Subcutaneous abdominal adipose tissue (tissue), 5 donors: ENCODE results near the gene USP32.
"Not testable (repeated sequence)": the region's sequence is repeated elsewhere in the genome, so short reads cannot be mapped to it uniquely, and the experiment has no call there.

Source experiments
- H3K27ac ChIP-seq: one replicate; pipeline ENCODE4 v1.7.0; 2013; ENCODE audit warnings: low read depth, mild to moderate bottlenecking, inconsistent platforms, low read length, moderate library complexity
- H3K27me3 ChIP-seq, 5 donors: one replicate each; pipeline ENCODE4 v1.7.0; 2013; ENCODE audit warnings: low read length in 5 of 5, inconsistent platforms in 1 of 5; ENCODE audit not compliant: control insufficient read depth in 5 of 5, insufficient read depth in 4 of 5
- H3K36me3 ChIP-seq, 5 donors: one replicate each; pipeline ENCODE4 v1.7.0; 2013; ENCODE audit warnings: low read length in 5 of 5; ENCODE audit not compliant: control insufficient read depth in 5 of 5, insufficient read depth in 5 of 5
- H3K4me1 ChIP-seq, 5 donors: one replicate each; pipeline ENCODE4 v1.7.0; 2013; ENCODE audit warnings: low read length in 5 of 5, mild to moderate bottlenecking in 3 of 5, moderate library complexity in 1 of 5; ENCODE audit not compliant: control insufficient read depth in 5 of 5, insufficient read depth in 5 of 5
- H3K4me3 ChIP-seq, 5 donors: one replicate each; pipeline ENCODE4 v1.7.0; 2013; ENCODE audit warnings: low read length in 5 of 5, low read depth in 1 of 5
- H3K9ac ChIP-seq, 5 donors: one replicate each; pipeline ENCODE4 v1.7.0; 2013; ENCODE audit warnings: low read length in 5 of 5, mild to moderate bottlenecking in 4 of 5, moderate library complexity in 3 of 5
- H3K9me3 ChIP-seq, 5 donors: one replicate each; pipeline ENCODE4 v1.7.0; 2013; ENCODE audit warnings: low read length in 5 of 5; ENCODE audit not compliant: control insufficient read depth in 5 of 5
- donor health status: healthy.
- donor health status: healthy.
- donor health status: healthy.
- donor health status: healthy.
- donor health status: healthy.

Gene USP32

GRCh38 chr17:60356940-60357339 lies 35.0 kb downstream of the USP32 start:
- H3K27me3 ChIP-seq = no peaks in the 10 kb centered on the region
- no peak overlapping the region for H3K9ac ChIP-seq
- H3K4me1 ChIP-seq = peaks cover 0 to 23% (median 9%) of the 10 kb centered on the region in 5 donors
- H3K4me3 ChIP-seq = no peak overlapping the region
- no peaks in the 10 kb centered on the region for H3K36me3 ChIP-seq
- no peaks in the 10 kb centered on the region for H3K9me3 ChIP-seq
- H3K27ac ChIP-seq = no peak overlapping the region

DNA sequence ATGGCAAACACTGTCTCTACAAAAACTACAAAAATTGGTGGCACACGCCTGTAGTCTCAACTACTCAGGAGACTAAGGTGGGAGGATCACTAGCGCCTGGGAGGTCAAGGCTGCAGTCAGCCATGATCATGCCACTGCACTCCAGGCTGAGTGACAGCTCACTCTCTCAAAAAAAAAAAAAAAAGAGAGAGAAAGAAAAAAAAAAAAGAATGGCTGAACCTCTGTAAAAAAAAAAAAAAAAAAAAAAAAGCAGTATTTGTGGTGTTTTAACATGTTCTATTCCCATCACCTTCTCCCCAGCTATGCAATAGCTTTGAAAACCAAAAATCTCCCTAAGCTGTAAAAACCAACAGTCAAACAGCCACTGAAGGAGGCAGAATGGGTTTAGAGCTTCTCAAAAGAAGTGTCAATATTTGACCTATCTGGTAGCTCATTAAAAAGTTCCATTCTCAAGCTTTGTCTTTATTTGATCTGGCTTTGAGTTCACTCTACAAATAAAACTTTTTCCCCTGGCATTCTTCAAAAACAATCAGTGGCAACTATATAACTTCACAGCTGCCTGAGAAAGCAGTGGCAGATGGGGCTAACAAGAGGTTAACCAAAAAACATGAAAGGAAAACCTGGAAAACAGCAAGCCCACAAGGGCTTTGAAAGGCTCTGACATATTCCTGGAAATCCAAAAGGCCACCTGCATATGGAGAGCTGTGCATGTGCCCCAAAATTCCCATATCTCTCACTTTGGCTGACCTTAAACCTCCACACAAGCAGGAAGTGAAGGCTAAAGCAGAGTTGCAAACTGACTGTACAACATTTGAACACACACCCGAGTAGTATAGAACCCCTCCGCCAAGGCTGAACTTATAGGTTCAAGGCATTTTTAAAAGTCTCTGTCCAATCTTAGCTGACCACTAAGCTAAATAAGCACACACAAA lies 36.0 kb downstream of the USP32 start:
- Histone ChIP-seq H3K4me3 (no peak overlapping the region), H3K27me3 (no peaks in the 10 kb centered on the region), H3K9me3 (no peaks in the 10 kb centered on the region), H3K36me3 (no peaks in the 10 kb centered on the region), H3K27ac (no peak overlapping the region), H3K4me1 (peaks cover 0 to 23% (median 9%) of the 10 kb centered on the region in 5 donors), H3K9ac (no peak overlapping the region)

- Histone ChIP-seq H3K4me1 (peaks cover 0 to 23% (median 9%) of the 10 kb centered on the region in 5 donors), H3K27ac (no peak overlapping the region), H3K36me3 (no peaks in the 10 kb centered on the region), H3K9ac (no peak overlapping the region), H3K4me3 (no peak overlapping the region), H3K9me3 (no peaks in the 10 kb centered on the region), H3K27me3 (no peaks in the 10 kb centered on the region)
Observed at GRCh38 chr17:60354223-60354622, 37.7 kb downstream of the USP32 start.

DNA sequence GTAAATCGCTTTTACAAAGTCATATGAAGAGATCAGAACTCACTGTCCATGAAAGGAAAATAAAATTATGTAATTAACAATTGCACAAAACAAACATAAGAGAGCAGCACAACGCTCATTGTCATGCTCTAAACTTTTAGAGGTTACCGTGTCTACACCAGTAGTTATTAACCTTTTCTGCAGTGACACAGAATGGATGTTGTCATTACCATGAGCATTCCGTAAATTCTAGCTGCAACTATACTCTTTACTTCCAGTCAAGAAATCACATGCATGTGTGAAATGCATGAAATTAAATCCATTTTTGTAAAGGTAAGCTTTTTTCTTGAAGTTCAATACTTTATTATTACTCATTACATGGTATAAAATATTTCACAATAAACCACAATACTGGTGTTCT lies 38.2 kb downstream of the USP32 start:
- H3K9ac ChIP-seq = no peak overlapping the region
- no peak overlapping the region for H3K4me3 ChIP-seq

DNA sequence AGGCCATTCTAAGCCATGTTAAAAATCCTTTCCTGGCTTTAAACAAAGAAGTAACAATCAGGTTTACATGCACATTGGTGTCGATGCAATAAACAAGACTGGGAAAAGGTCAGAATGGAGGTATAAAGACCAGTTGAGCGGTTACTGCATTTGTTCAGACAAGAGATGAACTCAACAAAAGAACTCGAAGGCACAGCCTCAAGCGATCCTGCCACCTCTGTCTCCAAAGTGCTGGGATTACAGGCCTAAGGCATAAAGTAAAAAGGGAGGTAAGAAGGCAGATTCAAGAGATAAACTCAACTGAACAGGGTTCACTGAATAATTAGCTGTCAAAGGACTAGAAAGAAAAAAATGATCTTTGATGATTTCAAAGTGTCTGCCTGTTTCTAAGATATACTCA lies 39.4 kb downstream of the USP32 start:
- H3K27me3 ChIP-seq = no peaks in the 10 kb centered on the region
- H3K27ac ChIP-seq = no peak overlapping the region
- H3K4me1 ChIP-seq = peaks cover 0 to 21% (median 9%) of the 10 kb centered on the region in 5 donors
- no peaks in the 10 kb centered on the region for H3K36me3 ChIP-seq
- H3K9ac ChIP-seq = no peak overlapping the region
- H3K9me3 ChIP-seq = no peaks in the 10 kb centered on the region
- no peak overlapping the region for H3K4me3 ChIP-seq

More for the DNA sequence above, 38.2 kb downstream of the USP32 start:
- Histone ChIP-seq H3K27me3 (no peaks in the 10 kb centered on the region), H3K4me1 (peaks cover 0 to 23% (median 9%) of the 10 kb centered on the region in 5 donors), H3K9me3 (no peaks in the 10 kb centered on the region), H3K27ac (no peak overlapping the region), H3K36me3 (no peaks in the 10 kb centered on the region)

DNA sequence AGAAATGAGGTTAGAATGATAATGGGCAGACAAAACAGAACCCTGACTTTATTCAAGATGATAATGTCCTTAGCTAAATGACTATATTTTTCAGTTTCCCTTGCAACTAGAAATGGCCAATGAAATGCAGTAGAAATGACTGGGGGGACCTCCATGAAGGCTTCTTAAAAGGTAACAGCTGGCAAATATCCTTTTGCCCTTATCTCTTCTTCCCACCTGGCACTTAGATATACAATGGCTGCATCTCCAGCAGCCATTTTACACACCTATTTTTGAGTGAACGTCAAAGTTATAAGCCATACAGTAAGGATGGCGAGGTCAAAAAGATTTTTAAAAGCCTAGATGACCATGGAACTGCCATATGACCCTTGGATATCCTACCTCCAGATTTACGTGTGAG lies 39.9 kb downstream of the USP32 start:
- Histone ChIP-seq H3K27ac (no peak overlapping the region), H3K4me1 (peaks cover 0 to 16% (median 9%) of the 10 kb centered on the region in 5 donors), H3K9ac (no peak overlapping the region), H3K4me3 (no peak overlapping the region), H3K36me3 (no peaks in the 10 kb centered on the region), H3K9me3 (no peaks in the 10 kb centered on the region), H3K27me3 (no peaks in the 10 kb centered on the region)

DNA sequence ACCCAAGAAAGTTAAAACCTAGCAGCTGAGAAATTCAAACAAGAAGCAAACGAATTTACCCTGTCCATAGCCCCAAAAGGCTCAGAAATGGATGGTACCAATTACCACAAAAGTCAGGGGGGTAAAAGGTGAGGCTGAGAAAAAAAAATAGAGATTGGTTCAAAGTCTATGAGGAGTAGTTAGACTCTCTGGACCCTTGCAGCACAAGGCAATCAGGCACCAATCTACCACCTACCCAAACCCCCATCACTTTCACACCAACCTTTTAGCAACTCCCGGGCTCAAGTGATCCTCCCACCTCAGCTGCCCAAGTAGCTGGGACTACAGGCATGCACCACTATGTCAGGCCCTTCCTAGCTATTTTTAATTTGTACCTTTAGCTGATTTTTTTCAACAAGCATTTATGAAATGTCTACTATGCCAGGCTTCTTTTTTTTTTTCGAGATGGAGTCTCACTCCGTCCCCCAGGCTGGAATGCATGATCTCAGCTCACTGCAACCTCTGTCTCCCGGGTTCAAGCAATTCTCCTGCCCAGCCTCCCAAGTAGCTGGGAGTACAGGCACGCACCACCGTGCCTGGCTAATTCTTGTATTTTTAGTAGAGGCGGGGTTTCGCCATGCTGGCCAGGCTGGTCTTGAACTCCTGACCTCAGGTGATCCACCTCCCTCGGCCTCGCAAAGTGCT lies 40.8 kb downstream of the USP32 start:
- Histone ChIP-seq H3K9ac (no peak overlapping the region), H3K4me1 (peaks cover 0 to 12% (median 9%) of the 10 kb centered on the region in 5 donors), H3K4me3 (no peak overlapping the region), H3K27ac (no peak overlapping the region), H3K36me3 (no peaks in the 10 kb centered on the region), H3K9me3 (no peaks in the 10 kb centered on the region), H3K27me3 (no peaks in the 10 kb centered on the region)

DNA sequence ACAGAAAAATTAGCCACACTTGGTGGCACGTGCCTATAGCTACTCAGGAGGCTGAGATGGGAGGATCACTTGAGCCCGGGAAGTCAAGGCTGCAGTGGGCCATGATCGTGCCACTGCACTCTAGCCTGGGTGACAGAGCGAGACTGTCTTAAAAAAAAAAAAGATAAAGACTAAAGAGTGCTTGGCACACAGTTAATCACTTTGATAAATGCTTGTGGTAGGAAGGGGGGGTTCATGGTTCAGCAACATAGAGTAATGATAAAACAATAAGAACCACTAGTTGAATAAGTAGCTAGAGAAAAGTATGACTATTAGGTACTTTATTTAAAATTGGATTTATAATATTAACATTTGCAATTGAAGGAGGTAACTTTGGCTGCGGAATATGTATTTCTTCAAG lies 43.3 kb downstream of the USP32 start:
- no peaks in the 10 kb centered on the region for H3K27me3 ChIP-seq
- no peak overlapping the region for H3K9ac ChIP-seq
- no peaks in the 10 kb centered on the region for H3K9me3 ChIP-seq
- H3K4me3 ChIP-seq = no peak overlapping the region
- peaks cover 0 to 1% (median 0%) of the 10 kb centered on the region in 5 donors for H3K4me1 ChIP-seq
- no peak overlapping the region for H3K27ac ChIP-seq
- H3K36me3 ChIP-seq = peaks cover 0 to 7% (median 0%) of the 10 kb centered on the region in 5 donors

DNA sequence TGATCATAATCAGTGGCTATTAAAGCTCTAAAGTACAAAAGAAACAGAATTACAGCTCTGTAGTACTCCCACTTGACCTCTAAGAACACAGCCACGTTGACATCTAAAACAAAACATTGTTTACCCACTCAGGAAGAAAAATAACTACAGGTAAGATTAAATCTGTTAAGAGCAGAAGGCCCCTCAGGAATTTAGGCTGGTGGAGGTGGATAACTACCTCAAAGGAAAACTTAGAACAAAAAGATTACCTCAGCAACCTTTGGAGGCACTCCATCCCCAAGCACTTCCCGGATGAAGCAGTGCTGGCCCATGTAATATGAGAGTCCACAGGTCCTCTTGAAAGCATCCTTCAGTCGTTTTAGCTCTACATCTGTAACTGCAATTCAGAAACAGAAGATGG lies 46.7 kb downstream of the USP32 start:
- H3K27ac ChIP-seq = no peak overlapping the region
- H3K9me3 ChIP-seq = no peaks in the 10 kb centered on the region
- H3K4me3 ChIP-seq = no peak overlapping the region
- H3K4me1 ChIP-seq = no peaks in the 10 kb centered on the region
- H3K9ac ChIP-seq = no peak overlapping the region
- H3K27me3 ChIP-seq = no peaks in the 10 kb centered on the region
- peaks cover 0 to 21% (median 7%) of the 10 kb centered on the region in 5 donors for H3K36me3 ChIP-seq

DNA sequence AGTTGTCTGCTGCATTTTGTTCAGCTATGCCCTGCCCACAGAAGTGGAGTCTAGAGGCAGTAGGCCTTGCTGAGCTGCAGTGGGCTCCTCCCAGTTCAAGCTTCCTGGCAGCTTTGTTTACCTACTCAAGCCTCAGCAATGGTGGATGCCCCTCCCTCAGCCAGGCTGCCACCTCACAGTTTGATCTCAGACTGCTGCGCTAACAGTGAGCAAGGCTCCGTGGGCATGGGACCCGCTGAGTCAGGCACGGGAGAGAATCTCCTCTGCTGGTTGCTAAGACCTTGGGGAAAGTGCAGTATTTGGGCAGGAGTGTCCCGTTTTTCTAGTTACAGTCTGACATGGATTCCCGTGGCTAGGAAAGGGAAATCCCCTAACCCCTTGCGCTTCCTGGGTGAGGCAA lies 49.4 kb downstream of the USP32 start:
- H3K27me3 ChIP-seq, H3K27ac ChIP-seq, H3K4me1 ChIP-seq, H3K9me3 ChIP-seq, H3K4me3 ChIP-seq, H3K9ac ChIP-seq: not testable (repeated sequence)
- H3K36me3 ChIP-seq = peaks cover 0 to 26% (median 7%) of the 10 kb centered on the region in 5 donors
